HG02798 (cell line): Measurements from ENCODE around the gene LY6G6F.

Source experiments
- ATAC-seq: cut with Tn5 transposase; IDR thresholded peaks from one replicate; pipeline ENCODE4 v1.9.1; 2021; ENCODE audit warnings: mild to moderate bottlenecking; ENCODE audit not compliant: unreplicated experiment, poor library complexity

LY6G6F gene

GRCh38 chr6:31721351-31722020, 14.8 kb downstream of the LY6G6F start, which contains the start of gene LY6G6C:
Gene LY6G6C (minus strand): TSS chr6:31721746. CDS start chr6:31721679, 67 bp downstream.
- no peak for ATAC-seq

GRCh38 chr6:31722173-31722572, 15.5 kb downstream of the LY6G6F start:
- ATAC-seq, result no peak

DNA sequence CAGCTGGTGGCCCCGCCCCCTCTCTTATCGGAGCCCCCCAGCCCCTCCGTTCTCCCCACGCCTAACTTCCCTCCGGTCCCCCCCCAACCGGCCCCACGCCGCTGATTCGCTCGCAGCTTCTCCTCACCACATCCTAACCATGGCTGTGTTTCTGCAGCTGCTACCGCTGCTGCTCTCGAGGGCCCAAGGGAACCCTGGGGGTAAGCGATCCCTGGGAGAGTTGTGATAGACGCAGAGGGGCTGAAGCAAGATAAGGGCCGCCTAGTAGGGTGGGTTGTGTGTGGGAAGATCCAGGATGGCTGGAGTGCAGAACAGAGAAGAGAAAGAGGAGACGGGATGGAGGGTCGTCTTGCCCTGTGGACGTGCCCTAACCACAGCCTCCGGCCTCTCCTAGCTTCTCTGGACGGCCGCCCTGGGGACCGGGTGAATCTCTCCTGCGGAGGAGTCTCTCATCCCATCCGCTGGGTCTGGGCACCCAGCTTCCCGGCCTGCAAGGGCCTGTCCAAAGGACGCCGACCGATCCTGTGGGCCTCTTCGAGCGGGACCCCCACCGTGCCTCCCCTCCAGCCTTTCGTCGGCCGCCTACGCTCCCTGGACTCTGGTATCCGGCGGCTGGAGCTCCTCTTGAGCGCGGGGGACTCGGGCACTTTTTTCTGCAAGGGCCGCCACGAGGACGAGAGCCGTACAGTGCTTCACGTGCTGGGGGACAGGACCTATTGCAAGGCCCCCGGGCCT, 16.7 kb downstream of the LY6G6F start, which contains the start of gene MPIG6B:
Gene MPIG6B (plus strand): TSS at position 129 of the 735 bp plus-strand sequence. CDS start 11 bp downstream, at position 140.
- no peak for ATAC-seq

GRCh38 chr6:31723980-31724691, 17.5 kb downstream of the LY6G6F start:
- ATAC-seq, result no peak

GRCh38 chr6:31725502-31726350, 19.1 kb downstream of the LY6G6F start:
- ATAC-seq, result no peak

DNA sequence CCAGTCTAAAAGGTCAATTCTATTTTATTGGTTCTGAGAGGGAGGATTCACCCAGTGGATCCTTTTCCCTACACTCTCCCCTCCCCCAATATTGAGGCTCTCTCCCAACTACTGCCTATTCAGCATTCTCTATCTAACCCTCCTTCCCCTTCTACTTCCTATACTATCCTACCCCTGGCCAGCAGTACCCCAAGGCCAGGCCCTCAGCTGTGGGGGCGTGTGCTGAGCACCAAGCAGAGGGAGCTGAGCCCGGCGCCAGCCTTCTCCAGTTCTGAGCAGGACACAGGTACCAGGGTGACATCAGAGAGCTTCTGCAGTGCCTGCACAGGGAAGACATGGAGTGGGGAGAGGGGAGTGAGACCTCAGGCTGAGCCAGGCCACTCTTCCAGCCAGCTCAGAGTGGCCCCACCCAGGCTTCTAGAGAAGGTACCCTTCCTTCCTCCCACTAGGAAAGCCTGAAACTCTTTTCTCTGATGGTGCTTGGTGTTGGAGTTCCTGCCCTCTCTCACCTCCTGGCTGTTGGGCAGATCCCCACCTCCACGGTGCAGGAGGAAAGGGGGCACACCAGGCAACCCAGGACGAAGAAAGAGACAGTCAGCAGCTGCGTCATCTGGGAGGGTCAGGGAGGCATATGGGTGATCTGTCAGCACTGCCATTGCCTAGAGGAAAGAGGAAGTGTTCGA, 20.5 kb downstream of the LY6G6F start:
- ATAC-seq, result no peak

DNA sequence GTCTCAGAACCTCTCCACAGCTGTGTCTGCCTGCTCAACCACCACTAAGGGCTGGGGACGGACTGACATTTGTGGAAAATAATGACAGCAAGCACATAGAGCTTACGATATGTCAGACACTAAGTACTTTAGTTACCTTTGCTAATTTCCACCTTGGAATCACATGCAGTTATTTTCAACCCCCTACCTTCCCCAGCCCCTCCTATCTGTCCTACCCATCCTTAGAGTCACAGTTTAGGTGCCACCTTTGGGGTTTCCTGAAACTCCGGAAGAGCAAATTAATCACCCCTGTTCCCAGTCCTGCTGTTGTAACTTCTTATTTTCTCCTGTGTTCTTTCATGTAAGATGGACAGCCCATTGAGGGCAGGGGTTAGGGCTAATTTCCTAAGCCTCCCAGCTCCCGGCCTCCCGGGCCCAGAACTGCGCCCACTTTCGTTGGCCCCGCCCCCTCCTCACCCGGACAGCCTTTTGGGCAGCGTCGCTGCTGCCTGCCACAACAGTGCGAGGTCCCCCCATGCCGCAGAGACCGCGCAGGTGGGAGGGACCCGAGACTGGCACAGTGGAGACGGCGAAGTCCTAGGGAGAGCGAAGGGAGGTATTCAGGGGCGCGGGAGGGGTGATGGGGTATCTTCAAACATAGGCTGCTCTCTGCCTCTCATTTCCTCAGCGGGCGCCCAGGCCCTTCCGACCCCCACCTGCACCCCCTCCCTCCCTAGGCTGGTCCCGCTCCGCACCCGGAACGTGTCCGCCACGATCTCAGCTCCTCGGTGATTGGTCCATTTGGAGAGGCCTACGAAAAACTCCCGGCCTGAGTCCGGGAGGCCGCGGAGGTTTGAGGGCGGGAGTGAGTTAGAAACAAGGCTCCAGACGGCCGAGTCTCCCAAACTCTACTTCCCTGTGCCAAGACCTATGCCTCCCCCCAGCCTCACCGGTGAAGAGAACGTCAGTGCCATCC, 21.3 kb downstream of the LY6G6F start:
- no peak for ATAC-seq

DNA sequence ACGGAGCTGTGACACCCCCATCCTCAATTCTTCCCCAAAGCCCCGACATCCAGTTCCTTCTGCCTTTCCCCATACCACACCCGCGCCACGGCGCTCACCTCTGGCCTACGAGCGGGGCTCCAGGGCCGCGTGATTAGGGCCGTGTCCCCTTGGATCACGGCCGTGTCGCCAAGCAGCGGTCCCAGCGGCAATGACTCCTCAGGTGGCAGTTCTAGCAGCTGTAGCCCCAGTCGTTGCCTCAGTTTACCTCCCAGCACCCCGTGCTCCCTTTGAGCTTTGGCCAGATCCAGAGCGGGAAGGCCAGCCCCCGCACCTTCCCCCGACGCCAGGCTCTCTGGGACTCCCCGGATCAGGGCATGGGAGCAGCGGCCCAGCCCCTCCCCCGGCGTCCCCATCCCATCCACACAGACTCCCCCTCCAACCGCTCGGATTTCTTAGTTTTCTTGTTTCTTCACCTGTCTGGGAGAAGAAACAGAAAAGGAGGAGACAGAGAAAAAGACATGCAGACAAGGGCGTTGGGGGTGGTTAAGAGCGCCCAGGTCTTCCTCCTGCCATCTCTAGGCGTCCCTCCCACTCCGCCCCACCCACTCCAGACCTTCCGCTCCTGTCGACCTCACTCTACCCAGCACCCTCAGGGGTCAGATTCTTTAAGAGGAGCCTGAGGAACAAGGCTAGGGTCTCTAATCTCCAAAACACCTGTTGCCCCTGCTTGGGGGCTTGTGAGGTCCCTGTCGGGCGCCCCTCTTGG, 22.3 kb downstream of the LY6G6F start, which contains the start of gene DDAH2:
Gene DDAH2 (minus strand): TSS at position 533 of the 748 bp plus-strand sequence. CDS start 138 bp downstream, at position 395.
- ATAC-seq, result no peak

DNA sequence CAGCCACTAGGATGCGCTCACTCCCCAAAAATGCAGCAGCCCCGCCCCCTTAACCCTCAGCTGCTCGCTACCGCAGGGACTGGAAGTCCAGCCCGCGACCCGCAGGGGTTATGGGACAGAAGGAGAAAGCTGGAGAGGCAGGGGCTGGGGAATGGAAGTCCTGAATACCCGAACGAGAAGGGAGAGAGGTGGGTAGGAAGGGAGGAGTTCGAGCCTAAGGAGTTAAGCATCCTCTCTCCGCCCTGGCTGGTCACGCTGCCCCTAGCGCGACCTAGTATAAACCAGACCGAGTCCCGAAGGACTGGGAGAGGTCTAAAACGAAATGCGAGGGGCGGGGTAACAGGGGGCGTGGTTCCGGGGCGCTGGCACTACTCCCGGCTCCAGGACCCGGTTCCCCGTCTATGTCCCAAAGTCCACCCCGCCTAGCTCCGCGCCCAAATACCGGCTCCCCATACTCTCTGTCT, 22.9 kb downstream of the LY6G6F start:
- ATAC-seq, result peak; percentile 60

DNA sequence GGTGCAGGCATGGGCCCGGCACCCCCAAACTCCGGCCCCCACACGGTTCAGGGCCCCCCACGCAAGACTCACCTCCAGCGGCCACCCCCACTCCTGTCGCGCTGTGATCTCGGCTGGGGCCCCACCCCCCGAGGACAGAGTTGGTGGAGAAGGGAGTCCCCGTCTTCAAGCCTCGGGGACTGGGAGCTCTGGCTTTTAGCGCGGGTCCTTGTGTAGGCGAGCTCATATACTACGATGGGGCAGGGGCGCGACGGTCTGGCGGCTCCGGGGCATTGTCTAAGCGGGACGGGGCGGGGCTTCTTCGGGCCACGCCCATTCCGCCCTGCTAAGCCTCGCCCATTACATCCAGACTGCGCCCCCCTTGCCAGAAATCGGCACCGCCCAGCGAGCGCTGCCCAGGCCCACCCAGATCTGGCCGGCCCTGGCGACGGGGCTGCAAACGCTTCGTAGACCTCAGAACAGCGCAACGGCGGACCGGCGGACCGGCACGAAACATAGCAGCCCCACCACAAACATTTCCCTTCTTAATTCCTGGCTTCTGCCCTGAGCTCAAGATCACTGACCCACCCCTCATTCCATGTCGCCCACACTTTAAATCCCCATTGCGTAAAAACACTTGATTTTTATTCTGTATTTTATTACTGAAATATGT, 23.4 kb downstream of the LY6G6F start:
- no peak for ATAC-seq

DNA sequence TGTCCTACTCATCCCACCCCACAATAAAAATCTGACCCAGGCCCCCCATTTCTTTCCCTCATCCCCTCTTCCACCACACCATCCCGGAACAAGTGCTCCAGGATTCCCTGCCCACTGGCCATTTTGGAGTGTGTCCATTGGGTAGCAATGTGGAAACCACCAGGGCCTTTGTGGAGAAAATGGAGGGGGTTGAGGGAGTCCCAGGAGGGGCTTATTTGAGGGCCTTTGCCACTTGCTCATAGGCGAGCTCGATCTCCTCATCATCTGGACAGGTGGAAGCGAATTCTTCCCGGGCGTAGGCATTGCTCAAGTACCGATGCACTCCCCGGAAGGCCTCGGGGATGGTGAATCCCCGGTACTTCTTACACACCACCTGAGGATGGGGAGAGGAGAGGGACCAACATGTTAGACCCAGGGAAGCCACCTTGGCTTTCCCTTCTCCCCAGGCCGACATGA, 24.0 kb downstream of the LY6G6F start:
- no peak for ATAC-seq

- ATAC-seq, result no peak
These were observed 25.4 kb downstream of the LY6G6F start for GRCh38 chr6:31732029-31732428.

GRCh38 chr6:31733734-31734133, 27.1 kb downstream of the LY6G6F start:
- no peak for ATAC-seq

DNA sequence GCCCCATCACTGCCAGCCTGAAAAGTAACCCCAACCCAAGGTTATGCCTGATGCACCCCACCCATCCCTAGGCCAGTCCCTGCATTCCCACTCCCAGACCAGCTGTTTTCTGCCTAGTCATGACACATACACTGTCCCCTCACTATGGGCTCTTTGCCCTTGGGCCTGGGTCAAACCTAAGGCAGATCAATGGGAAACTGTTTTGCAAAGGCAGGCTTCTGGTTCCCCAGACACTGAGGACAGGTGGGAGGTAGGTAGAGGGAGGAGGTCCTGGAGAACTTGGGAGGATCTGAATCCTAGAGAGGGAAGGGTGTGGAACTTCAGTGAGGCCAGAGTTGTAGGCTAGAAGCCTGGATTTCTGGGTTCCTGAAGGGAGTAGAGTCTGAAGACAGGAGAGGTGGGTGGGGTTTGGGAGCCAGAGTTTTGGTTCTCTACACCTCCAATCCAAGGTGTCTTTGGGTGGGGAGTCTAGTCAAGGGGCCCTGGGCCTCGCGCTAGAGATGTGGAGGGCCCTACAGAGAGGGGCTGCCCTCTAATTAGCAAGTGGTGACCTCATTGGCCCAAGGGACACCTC, 27.7 kb downstream of the LY6G6F start:
- ATAC-seq, result no peak

DNA sequence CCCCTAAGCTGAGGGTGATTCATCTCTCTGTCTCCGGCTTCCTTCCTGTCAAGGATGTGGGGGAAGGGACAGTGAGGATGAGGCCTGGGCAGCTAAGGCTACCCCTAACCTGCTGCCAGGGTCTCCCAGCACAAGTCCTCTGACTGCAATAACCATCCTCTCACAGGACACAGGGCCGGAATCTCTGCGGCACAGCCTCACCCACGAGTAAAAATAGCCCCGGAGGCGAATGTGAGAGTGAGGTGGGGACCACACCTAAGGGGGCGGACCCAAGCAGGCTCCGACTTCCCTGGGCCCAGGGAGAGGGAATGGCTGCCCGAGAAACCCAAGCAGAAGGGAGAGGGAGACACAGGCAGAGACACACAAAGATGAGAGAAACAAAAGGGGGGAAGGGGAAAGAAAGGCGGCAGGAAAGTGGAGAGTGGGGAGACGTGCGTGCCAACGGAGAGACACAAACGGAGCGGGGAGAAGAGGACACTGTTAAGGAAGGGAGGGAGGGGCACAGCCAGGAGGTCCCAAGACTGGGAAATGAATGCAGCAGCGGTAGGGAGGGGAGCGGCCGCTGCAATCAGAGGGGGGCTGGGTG, 28.2 kb downstream of the LY6G6F start:
- ATAC-seq, result no peak

DNA sequence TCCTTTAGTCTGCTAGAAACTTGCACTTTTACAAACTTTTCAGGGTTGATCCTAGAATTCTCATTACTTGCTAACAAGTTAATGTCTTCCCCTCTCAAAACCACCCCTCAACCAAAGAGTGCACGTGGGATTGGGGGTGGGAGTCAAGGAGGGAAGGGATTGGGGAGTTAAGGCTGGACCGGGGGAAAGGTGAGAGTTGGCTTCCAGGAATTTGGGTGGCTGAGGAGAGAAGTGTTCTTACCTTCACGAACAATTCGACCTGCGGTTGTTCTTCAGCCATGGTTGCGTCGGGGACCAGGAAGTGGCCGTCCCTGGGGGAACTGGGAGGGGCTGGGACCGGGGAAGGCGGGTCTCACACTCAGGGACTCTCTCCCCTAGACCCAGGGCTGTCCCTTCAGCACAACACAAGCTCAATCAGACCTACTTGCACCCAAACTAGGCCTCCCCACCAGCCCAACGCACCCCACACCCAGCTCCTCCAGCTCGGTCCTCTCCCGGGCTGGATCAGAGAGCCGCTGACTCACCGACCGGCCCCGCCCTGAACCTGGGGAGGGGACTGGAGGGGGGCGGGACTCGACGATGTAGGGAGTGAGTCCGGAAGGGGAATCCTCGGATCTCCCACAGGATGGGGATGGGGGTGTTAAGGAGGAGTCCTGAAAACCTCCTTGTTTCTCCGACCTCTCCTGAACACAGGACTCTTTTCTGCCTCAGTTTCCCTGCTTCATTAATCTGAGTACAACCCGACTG, 29.5 kb downstream of the LY6G6F start, which contains the start of gene CLIC1:
Gene CLIC1 (minus strand): TSS at position 510 of the 747 bp plus-strand sequence. CDS start 230 bp downstream, at position 280.
- ATAC-seq, result no peak
